ENCODE results near the gene MEAK7.

DNA sequence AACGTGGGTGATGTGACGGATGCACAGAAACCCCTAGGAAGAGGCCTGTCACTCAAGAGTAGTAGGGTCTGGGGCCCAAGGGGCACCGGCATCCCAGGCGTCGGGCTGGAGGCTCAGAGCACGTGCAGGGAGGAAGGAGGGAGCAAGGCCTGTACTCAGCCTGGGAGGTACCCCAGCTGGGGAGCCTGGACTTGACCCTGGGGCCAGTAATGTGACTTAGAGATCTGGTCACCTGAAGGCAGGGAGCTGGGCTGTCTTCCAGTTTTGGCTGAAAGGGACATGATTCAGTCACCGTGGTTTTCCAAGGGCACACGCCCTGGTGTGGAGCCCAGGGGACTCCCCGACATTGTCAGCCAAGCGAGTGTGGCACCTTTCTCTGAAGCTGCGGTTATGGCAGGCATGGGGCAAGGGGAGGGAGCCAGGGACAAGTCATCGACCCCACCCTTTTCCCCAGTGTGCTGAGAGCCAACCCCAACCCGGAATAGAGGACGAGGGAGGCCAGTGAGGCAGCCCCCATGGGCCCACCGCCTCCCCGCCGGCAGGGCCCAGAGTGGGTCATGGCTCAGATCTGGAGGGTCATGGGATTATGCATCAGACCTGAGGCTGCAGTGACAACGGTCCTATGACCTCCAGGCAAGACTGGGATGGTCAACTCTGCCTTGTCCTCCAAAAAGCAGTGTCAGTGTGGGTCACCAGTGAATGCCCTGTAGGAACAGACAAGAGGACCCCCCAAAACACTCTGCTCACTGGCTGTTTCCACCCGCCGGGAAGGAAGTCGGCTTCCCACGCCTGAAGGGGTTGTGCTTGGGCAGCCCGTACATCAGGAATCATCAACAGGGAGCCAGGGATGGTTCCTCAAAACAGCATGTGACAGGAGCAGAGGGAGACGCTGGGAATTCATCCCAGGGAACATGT lies 41.9 kb downstream of the MEAK7 start:
- TF ChIP-seq, protein P1, sequence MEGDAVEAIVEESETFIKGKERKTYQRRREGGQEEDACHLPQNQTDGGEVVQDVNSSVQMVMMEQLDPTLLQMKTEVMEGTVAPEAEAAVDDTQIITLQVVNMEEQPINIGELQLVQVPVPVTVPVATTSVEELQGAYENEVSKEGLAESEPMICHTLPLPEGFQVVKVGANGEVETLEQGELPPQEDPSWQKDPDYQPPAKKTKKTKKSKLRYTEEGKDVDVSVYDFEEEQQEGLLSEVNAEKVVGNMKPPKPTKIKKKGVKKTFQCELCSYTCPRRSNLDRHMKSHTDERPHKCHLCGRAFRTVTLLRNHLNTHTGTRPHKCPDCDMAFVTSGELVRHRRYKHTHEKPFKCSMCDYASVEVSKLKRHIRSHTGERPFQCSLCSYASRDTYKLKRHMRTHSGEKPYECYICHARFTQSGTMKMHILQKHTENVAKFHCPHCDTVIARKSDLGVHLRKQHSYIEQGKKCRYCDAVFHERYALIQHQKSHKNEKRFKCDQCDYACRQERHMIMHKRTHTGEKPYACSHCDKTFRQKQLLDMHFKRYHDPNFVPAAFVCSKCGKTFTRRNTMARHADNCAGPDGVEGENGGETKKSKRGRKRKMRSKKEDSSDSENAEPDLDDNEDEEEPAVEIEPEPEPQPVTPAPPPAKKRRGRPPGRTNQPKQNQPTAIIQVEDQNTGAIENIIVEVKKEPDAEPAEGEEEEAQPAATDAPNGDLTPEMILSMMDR (IDR thresholded peaks at IDR 0.05): no peak
- TF ChIP-seq EZH2phosphoT487 (IDR thresholded peaks at IDR 0.05) (no peak), EZH2 (IDR thresholded peaks at IDR 0.05) (no peak)

Data from neural progenitor cell (in vitro differentiated cells).